Temporal lobe (tissue), 1 donor: ENCODE data around the gene ACVRL1. TPM values are rescaled to one million over a fixed set of nuclear protein-coding genes. Genes with fewer than 3 reads are reported as not detected.

ENCODE experiments used
- total RNA-seq: library from RNA; depleted of rRNA; stranded (reverse); fragments of >200 nt; gene quantifications from one replicate; pipeline ENCODE4 v1.2.3, GENCODE V29; 2014

ACVRL1 gene
- total RNA-seq, 1 donor from 2014 or later = 7.9 TPM

Other genes with a start within 250 kb of the ACVRL1 start
- 0.25 TPM for gene FIGNL2, start 58.8 kb upstream of the ACVRL1 start, total RNA-seq
- gene ANKRD33, start 19.4 kb upstream of the ACVRL1 start, total RNA-seq = not detected
- gene ACVR1B, start 44.2 kb downstream of the ACVRL1 start, total RNA-seq = 43.3 TPM
- gene TAMALIN, start 99.4 kb downstream of the ACVRL1 start, total RNA-seq = 1.5 TPM
- 10.1 TPM for gene NR4A1, start 143.9 kb downstream of the ACVRL1 start, total RNA-seq
- gene ATG101, start 162.5 kb downstream of the ACVRL1 start, total RNA-seq = 15.0 TPM
- gene SMIM41, start 172.2 kb downstream of the ACVRL1 start, total RNA-seq = not detected